SK-N-SH treated with all-trans-retinoic acid at 6 μM for 48 hours (cell line): ENCODE data around the gene YIPF2.

ENCODE experiments used
- ATAC-seq: fragments of 200-7000 bp; cut with Tn5 transposase; 3 replicates; pipeline ENCODE4 v1.9.1; 2020; ENCODE audit warnings: mild to moderate bottlenecking, moderate library complexity
- ARNTL ChIP-seq: fragments of 450-650 bp; formaldehyde crosslinking; IDR thresholded peaks from 2 replicates; pipeline ENCODE4 v1.5.0; 2020; ENCODE audit warnings: low read depth, mild to moderate bottlenecking, moderate library complexity, borderline replicate concordance
- BACH2 ChIP-seq: fragments of 250-450 bp; sonication (Bioruptor Pico); IDR thresholded peaks from 2 replicates; pipeline ENCODE4 v1.9.0; 2021; ENCODE audit warnings: mild to moderate bottlenecking, borderline replicate concordance
- CREB5 ChIP-seq: fragments of 250-450 bp; sonication (Bioruptor Pico); IDR thresholded peaks from 2 replicates; pipeline ENCODE4 v1.5.1; 2020; ENCODE audit warnings: low read depth, mild to moderate bottlenecking, moderate library complexity
- CSDC2 ChIP-seq: fragments of 250-450 bp; sonication (Bioruptor Pico); IDR thresholded peaks from 2 replicates; pipeline ENCODE4 v1.5.0; 2020; ENCODE audit warnings: mild to moderate bottlenecking, moderate library complexity
- ESRRG ChIP-seq: fragments of 250-450 bp; sonication (Bioruptor Pico); IDR thresholded peaks from 2 replicates; pipeline ENCODE4 v1.6.1; 2021; ENCODE audit warnings: mild to moderate bottlenecking
- GLIS3 ChIP-seq: fragments of 250-450 bp; sonication (Bioruptor Pico); IDR thresholded peaks from 2 replicates; pipeline ENCODE4 v1.5.0; 2020; ENCODE audit warnings: mild to moderate bottlenecking, moderate library complexity
- ISL1 ChIP-seq: fragments of 250-450 bp; sonication (Bioruptor Pico); IDR thresholded peaks from 2 replicates; pipeline ENCODE4 v2.1.2; 2022; ENCODE audit warnings: mild to moderate bottlenecking, moderate library complexity
- OSR1 ChIP-seq: fragments of 250-450 bp; sonication (Bioruptor Pico); IDR thresholded peaks from 2 replicates; pipeline ENCODE4 v1.8.0; 2022; ENCODE audit warnings: moderate library complexity, mild to moderate bottlenecking, inconsistent platforms
- PATZ1 ChIP-seq: fragments of 250-450 bp; sonication (Bioruptor Pico); IDR thresholded peaks from 2 replicates; pipeline ENCODE4 v1.8.0; 2020; ENCODE audit warnings: mild to moderate bottlenecking, moderate library complexity, borderline replicate concordance
- POU6F1 ChIP-seq: fragments of 250-450 bp; sonication (Bioruptor Pico); IDR thresholded peaks from 2 replicates; pipeline ENCODE4 v1.8.0; 2021; ENCODE audit warnings: low read depth, mild to moderate bottlenecking, moderate library complexity, borderline replicate concordance
- PPARA ChIP-seq: fragments of 250-450 bp; sonication (Bioruptor Pico); IDR thresholded peaks from 2 replicates; pipeline ENCODE4 v1.5.0; 2020; ENCODE audit warnings: mild to moderate bottlenecking, borderline replicate concordance
- RARB ChIP-seq: fragments of 250-450 bp; sonication (Bioruptor Pico); IDR thresholded peaks from 2 replicates; pipeline ENCODE4 v1.8.0; 2021; ENCODE audit warnings: mild to moderate bottlenecking, moderate library complexity
- TCF4 ChIP-seq: fragments of 250-450 bp; sonication (Bioruptor Pico); IDR thresholded peaks from 2 replicates; pipeline ENCODE4 v1.8.0; 2021; ENCODE audit warnings: mild to moderate bottlenecking, moderate library complexity, borderline replicate concordance
- TOX ChIP-seq: fragments of 250-450 bp; sonication (Bioruptor Pico); IDR thresholded peaks from 2 replicates; pipeline ENCODE4 v1.8.0; 2021; ENCODE audit warnings: mild to moderate bottlenecking, moderate library complexity, borderline replicate concordance
- TSHZ2 ChIP-seq: fragments of 250-450 bp; sonication (Bioruptor Pico); IDR thresholded peaks from 2 replicates; pipeline ENCODE4 v1.5.0; 2020; ENCODE audit warnings: mild to moderate bottlenecking, moderate library complexity
- ZFP3 ChIP-seq: fragments of 250-450 bp; sonication (Bioruptor Pico); IDR thresholded peaks from 2 replicates; pipeline ENCODE4 v1.5.0; 2020; ENCODE audit warnings: mild to moderate bottlenecking, moderate library complexity
- ZFP30 ChIP-seq: fragments of 450-650 bp; formaldehyde crosslinking; IDR thresholded peaks from 2 replicates; pipeline ENCODE4 v1.5.0; 2022; ENCODE audit warnings: mild to moderate bottlenecking, moderate library complexity
- ZNF565 ChIP-seq: fragments of 450-650 bp; formaldehyde crosslinking; conservative IDR thresholded peaks from 2 replicates; pipeline ENCODE4 v1.5.0; 2020; ENCODE audit warnings: low read depth, mild to moderate bottlenecking, moderate library complexity
- ZNF70 ChIP-seq: fragments of 450-650 bp; formaldehyde crosslinking; IDR thresholded peaks from 2 replicates; pipeline ENCODE4 v1.5.0; 2020; ENCODE audit warnings: mild to moderate bottlenecking, moderate library complexity
- ZNF8 ChIP-seq: fragments of 450-650 bp; formaldehyde crosslinking; IDR thresholded peaks from 2 replicates; pipeline ENCODE4 v1.5.0; 2020; ENCODE audit warnings: mild to moderate bottlenecking, moderate library complexity

YIPF2 gene

GRCh38 chr19:10966809-10967208 is 38.4 kb upstream of the YIPF2 start:
- no peak for TF ChIP-seq ZFP3 (CRISPR knock-in tag)
- TF ChIP-seq PPARA (CRISPR knock-in tag) = no peak
- TF ChIP-seq POU6F1 (CRISPR knock-in tag) = no peak
- no peak for TF ChIP-seq BACH2 (CRISPR knock-in tag)
- TF ChIP-seq GLIS3 (CRISPR knock-in tag) = no peak
- no peak for TF ChIP-seq OSR1 (CRISPR knock-in tag)
- ATAC-seq = no peak

- TF ChIP-seq ESRRG (CRISPR knock-in tag) = no peak
- TF ChIP-seq, all 23 proteins: peak for 0
- ATAC-seq = no peak
Measured at GRCh38 chr19:10965398-10965797, 37.0 kb upstream of the YIPF2 start.

GRCh38 chr19:10964903-10965302 is 36.5 kb upstream of the YIPF2 start:
- TF ChIP-seq ARNTL (no peak), CSDC2 (CRISPR knock-in tag) (no peak), ZNF8 (CRISPR knock-in tag) (no peak), POU6F1 (CRISPR knock-in tag) (no peak), ZNF70 (no peak), RARB (no peak)
- TF ChIP-seq, all 23 proteins: peak for 0
- ATAC-seq = no peak

GRCh38 chr19:10963865-10964264 is 35.4 kb upstream of the YIPF2 start:
- TF ChIP-seq BACH2 (CRISPR knock-in tag) (no peak), OSR1 (CRISPR knock-in tag) (no peak), ZNF8 (CRISPR knock-in tag) (no peak), TCF4 (CRISPR knock-in tag) (no peak), ZFP30 (CRISPR knock-in tag) (no peak), TSHZ2 (no peak), POU6F1 (CRISPR knock-in tag) (no peak), ESRRG (CRISPR knock-in tag) (no peak), RARB (no peak)

GRCh38 chr19:10962863-10963262 is 34.4 kb upstream of the YIPF2 start:
- ATAC-seq = no peak
- TF ChIP-seq TSHZ2 = no peak
- no peak for TF ChIP-seq GLIS3 (CRISPR knock-in tag)
- no peak for TF ChIP-seq BACH2 (CRISPR knock-in tag)
- TF ChIP-seq ZFP30 (CRISPR knock-in tag) = no peak
- TF ChIP-seq ARNTL = no peak
- TF ChIP-seq ZNF565 (CRISPR knock-in tag) = no peak
- TF ChIP-seq ZFP3 (CRISPR knock-in tag) = no peak
- no peak for TF ChIP-seq ISL1 (CRISPR knock-in tag)
- no peak for TF ChIP-seq CREB5 (CRISPR knock-in tag)
- no peak for TF ChIP-seq PATZ1 (CRISPR knock-in tag)
- TF ChIP-seq TOX (CRISPR knock-in tag) = no peak

More at GRCh38 chr19:10963865-10964264, 35.4 kb upstream of the YIPF2 start:
- no peak for ATAC-seq
